COLO668 (cell line): ENCODE measurements around the gene TMEM119.
A peak's percentile ranks its signal among the peaks of the same experiment; 100 is the strongest.

ENCODE experiments used
- DNase-seq: peaks from one replicate; lab custom pipeline; 2025; ENCODE audit not compliant: unreplicated experiment; lab: John Stamatoyannopoulos, UW

Gene TMEM119

DNA sequence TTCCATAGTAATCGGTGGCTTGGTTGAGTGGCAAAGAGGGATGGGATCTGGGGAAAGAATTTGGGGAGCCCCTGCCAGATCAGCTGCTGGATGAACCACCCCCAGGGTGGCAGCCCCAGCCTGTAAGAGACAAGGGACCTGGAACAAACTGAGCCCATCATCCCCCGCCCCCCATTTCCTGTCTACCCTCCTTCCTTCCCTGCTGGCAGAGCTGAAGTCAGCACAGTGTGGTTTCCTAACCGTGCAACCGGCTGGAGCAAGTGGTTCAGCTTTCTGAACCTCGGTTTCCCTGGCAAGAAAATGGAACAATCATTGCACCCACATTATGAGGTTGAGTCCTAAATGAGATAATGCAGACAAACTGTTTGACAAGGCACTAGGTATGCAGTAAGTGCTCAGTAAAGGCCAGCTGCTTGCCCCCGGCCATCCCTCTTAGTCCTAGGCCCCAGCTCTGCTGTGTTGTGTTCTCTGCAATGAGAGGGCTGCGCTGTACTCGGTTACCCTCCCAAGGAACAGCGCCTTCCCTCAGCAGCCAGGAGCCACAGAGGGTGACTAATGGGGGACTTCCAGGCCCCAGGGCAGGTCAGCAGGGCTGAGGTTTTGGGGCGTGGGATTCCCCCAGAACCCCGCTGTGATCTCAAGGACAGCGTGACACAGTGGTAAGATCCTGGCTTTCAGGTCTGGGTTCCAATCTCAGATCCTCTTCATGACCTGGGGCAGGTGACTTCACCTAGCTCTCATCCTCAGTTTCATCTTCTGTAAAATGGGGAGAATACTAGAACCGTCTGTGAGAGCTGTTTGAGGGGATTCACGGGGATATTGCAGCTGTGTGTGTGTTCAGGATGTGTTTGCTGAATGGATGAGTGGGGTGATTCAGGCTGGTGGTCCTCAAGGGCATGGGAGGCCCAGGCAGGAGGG is 19.3 kb upstream of the TMEM119 start:
- no peak for DNase-seq

DNA sequence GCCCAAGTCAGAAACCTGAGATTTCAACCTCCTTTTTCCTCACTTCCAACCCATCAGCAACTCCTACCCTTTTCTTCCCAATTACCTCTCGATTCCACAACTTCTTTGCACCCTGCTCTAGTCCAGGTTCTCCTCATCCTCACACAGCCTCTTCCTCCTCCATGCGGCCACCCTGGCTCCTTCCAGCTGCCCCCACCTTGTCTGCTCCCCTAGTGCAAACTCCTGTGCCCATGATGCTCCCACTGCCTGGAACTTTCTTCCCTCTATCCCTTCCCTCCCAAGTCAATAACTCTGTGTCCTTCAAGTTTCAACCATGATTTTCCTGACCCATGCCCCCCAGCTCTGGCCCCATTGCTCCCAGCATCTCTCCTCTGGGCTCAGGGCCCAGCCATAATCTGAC is 18.5 kb upstream of the TMEM119 start:
- no peak for DNase-seq

GRCh38 chr12:108615918-108616317 is 18.0 kb upstream of the TMEM119 start:
- no peak for DNase-seq

GRCh38 chr12:108614639-108615038 is 16.8 kb upstream of the TMEM119 start:
- no peak for DNase-seq

DNA sequence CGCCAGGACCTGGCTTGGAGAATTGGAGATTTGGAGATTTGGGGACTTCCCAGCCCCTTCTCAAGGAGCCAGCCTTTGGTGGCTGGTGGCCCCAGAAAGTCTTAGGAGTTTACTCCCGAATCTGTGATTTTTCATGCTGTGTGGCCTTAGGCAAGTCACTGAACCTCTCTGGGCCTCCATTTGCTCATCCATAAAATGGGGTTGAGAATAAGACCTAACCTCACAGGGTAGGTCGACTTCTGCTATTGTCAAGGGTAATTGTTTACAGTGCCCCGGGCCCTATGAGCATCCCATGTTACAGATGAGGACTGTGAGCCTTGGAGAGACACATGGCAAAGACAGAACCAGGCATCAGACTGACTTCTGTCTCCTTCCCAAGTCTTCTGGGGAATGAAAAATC is 16.2 kb upstream of the TMEM119 start:
- DNase-seq, result no peak

DNA sequence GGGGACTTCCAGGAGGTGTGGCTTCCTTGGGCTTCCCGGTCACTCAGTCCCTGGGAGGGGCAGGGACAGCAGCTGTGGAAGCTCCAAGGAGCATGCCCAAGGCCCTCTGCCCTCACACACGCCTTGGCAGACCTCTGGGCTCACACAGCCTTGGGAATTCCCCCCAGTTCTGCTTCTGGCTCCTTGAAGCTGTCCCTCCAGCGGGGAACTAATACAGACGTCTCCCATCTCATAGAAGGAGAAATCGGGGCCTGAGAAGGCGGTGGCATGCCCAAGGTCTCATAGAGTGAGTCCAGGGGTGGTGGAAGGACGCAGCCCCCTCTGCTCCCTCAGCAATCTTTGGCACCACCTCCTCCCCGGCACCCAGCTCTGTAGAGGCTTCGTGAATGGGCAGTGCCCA is 15.7 kb upstream of the TMEM119 start:
- DNase-seq, result no peak

DNA sequence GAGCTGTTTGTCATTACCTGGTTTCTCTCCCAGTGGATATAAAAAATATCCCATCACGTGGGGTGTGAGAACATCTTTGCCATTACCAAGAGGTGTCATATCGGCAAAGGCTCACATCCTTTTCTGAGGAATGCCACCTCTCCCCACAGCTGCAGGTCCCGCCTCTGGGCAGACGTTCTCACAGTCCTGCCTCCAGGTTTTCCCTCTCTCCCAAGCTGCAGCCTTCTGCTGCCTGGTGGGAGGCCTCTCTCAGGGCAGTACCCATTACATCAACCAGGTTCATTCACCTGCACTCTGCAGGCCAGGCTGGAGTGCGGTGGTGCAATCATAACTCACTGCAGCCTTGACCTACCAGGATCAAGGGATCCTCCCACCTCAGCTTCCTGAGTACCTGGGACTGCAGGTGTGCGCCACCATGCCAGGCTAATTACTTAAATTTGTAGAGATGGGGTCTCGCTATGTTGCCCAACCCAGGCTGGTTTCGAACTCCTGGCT is 15.0 kb upstream of the TMEM119 start:
- peak; percentile 46 for DNase-seq

DNA sequence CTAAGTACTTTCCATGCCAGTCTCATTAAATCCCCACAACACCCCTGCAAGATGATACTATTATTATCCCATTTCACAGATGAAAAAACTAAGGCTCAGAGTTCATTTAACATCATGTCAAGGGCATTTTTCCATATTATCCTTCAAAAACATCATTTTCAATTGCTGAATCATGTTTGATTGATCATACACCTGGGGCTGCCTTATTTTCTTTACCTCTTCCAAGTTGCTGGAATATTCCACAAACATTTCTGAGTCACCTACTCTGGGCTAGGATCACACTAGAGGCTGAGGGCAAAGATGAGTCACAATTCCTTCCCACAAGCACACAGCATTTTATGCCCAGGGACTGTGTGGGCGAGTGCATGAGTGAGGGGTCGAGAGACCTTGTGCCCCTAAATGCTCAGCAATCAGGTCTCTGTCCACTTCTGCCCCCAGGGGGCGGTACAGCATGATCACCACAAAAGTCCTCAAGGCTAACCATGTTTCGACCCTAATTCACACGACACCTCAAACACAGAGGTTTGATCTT is 14.1 kb upstream of the TMEM119 start:
- DNase-seq, result peak; percentile 36

DNA sequence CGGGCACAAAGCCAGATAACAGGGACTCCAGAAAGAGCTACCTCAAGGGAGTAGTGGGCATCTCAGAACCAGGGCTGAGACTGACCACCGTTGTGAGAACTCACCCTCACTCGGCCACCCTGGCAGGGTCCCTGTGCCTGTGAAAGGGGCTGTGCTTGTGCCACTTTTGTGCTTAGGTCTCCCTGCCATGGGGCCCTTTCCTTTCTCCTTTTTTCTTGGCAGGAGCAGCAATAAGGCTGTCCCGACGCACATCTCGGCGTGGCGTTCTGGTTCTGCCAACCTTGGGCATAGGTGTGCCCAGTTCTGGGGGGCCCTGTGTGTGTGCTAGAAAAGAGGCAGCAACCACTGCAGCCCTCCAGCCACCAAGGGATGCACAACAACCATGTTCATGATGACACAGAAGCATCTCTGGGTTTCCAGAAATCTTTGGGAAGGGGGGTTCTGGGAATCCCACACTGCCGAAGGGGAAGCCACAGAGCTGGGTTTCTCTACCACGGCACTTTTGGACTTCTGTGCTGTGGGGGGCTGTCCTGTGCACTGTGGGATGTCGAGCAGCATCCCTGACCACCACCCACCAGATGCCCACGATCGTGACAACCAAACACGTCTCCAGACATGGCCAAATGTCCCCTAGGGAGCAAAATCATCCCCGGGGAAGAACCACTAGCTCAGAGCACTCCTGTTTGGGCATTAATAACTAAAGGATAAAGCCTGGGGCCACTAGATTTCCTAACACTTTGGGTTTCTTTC is 13.1 kb upstream of the TMEM119 start:
- no peak for DNase-seq

- DNase-seq, result no peak
These were observed 12.5 kb upstream of the TMEM119 start for GRCh38 chr12:108610336-108610815.

DNA sequence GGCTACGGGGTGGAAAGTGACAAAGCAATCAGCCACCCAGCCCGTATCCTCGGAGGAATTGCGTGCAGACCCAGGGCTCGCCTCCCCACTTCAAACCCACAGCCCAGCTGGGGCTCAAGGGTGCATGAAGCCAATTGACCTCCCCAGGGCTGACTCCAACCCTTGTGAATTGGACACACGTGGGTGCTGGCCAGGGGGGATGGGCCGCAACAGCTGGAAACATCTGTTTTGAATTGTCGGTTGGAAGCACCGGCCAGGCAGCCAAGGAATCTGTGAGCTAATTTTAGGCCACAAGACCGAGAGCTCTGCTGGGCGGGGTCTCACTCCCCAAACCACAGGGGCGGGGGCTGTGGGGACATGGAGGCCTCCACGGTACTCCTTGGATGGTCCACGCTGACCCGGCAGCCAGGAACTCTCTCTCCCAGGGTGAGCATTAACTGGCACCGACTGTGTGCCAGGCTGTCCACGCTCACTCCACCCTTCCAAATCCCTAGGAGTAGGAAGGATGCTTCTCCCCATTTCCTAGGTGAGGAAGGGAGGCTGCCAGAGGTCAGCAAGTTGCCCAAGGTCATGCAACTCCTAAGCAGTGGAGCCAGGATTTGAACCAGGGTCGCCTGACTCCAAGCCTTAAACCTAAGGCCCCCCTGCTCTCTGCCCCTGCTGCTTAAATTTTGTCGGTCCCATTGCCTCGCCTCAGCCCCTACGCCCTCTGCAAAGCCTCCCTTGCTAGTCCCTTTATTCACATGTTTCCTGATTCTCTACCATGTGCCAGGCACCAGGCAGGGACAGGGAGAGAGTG is 11.9 kb upstream of the TMEM119 start:
- no peak for DNase-seq

DNA sequence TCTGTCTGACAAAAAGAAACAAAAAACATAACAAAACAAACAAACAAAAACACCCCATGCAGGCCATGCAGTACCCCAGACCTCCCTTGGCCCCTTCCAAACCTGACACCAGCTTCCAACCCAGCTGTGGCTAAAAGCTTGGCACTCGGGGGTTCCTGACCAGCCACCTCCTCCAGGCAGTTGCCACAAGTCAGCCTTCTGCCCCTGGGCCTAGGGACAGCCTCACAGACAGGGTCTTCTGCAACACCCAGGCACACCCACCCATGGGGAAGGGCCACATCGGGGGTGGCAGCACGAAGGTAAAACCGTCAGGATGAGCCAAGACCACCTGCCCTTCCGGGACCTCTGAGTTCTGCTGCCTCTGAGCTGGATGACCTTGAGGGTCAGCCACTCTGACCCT is 10.7 kb upstream of the TMEM119 start:
- DNase-seq, result no peak

DNA sequence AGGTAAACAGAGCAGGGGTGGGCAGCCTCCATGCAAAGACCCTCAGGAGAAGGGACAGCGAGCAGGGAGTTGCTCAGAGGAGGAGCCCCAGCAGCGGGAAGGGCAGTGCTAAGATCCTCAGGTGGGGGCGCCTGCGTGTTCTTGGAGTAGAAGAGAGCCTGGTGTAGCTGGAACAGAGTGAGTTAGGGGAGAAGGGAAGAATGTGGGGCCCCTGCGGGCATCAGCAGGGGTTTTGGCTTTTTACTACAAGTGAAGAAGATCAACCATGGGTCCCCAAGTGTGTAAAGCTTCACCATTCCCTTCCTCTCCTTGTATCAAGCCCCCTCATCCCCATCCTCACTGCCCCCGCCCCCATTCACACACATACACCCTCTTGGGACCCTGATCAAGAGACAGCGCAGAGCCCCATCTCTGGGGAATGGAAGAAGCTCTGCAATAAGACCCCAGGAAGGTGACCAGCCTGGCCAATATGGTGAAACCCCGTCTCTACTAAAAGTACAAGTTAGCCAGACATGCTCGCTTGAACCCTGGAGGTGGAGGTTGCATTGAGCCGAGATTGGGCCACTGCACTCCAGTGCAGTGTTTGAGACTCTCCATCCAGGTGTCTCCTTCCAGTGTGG is 10.2 kb upstream of the TMEM119 start:
- no peak for DNase-seq

- no peak for DNase-seq
These were observed 8.6 kb upstream of the TMEM119 start for GRCh38 chr12:108606492-108606891.

DNA sequence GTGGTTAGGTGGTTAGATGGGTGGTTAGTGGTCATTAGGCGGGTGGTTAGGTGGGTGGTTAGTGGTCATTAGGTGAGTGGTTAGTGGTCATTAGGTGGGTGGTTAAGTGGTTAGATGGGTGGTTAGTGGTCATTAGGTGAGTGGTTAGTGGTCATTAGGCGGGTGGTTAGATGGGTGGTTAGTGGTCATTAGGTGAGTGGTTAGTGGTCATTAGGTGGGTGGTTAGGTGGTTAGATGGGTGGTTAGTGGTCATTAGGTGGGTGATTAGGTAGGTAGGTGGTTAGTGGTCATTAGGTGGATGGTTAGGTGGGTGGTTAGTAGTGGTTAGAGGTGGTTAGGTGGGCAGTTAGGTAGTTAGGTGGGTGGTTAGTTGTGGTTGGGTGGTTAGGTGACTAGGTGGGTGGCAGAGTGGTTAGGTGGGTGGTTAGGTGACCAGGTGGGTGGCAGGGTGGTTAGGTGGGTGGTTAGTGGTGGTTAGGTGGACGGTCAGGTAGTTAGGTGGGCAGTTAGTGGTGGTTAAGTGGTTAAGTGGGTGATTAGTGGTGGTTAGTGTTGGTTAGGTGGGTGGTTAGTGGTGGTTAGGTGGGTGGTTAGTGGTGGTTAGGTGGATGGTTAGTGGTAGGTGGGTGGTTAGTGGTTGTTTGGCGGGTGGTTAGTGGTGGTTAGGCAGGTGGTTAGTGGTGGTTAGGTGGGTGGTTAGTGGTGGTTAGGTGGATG is 8.0 kb upstream of the TMEM119 start:
- no peak for DNase-seq

- DNase-seq, result no peak
These were observed 7.3 kb upstream of the TMEM119 start for GRCh38 chr12:108605000-108605689.

GRCh38 chr12:108604208-108604941 is 6.5 kb upstream of the TMEM119 start:
- no peak for DNase-seq

- DNase-seq, result no peak
These were observed 5.9 kb upstream of the TMEM119 start for GRCh38 chr12:108603743-108604142.
